OCI-LY1 (cell line): ENCODE results near the gene MAP7D3.

Experiments used
- H2AFZ ChIP-seq: fragments of 200-600 bp; sonication (generic), shearing (Covaris generic); 2 replicates; pipeline ENCODE4 v1.6.0; 2014; ENCODE audit warnings: antibody characterized with exemption, mild to moderate bottlenecking, low read length
- H3F3A ChIP-seq: fragments of 200-600 bp; sonication (generic), shearing (Covaris generic); 2 replicates; pipeline ENCODE4 v1.6.0; 2014; ENCODE audit warnings: mild to moderate bottlenecking, antibody characterized with exemption, low read length, moderate library complexity; ENCODE audit not compliant: insufficient read depth
- H3K27ac ChIP-seq: fragments of 200-600 bp; sonication (generic); 2 replicates; pipeline ENCODE4 v1.5.1; 2014; ENCODE audit warnings: low read length, mixed run types, mild to moderate bottlenecking, low read depth; ENCODE audit not compliant: poor library complexity, severe bottlenecking
- H3K27me3 ChIP-seq: fragments of 200-600 bp; sonication (generic); 2 replicates; pipeline ENCODE4 v1.6.0; 2014; ENCODE audit warnings: antibody characterized with exemption, mild to moderate bottlenecking, low read length, moderate library complexity; ENCODE audit not compliant: insufficient read depth
- H3K36me3 ChIP-seq: fragments of 200-600 bp; sonication (generic); 2 replicates; pipeline ENCODE4 v1.6.1; 2014; ENCODE audit warnings: mild to moderate bottlenecking, antibody characterized with exemption, low read length, moderate library complexity, mixed read lengths; ENCODE audit not compliant: insufficient read depth
- H3K4me1 ChIP-seq: fragments of 200-600 bp; sonication (generic); 2 replicates; pipeline ENCODE4 v1.5.1; 2014; ENCODE audit warnings: mild to moderate bottlenecking, low read length, moderate library complexity; ENCODE audit not compliant: insufficient read depth, severe bottlenecking
- H3K4me2 ChIP-seq: fragments of 200-600 bp; sonication (generic), shearing (Covaris generic); 2 replicates; pipeline ENCODE4 v1.6.1; 2014; ENCODE audit warnings: low read length
- H3K4me3 ChIP-seq: fragments of 200-600 bp; sonication (generic); 2 replicates; pipeline ENCODE4 v1.5.1; 2014; ENCODE audit warnings: low read length, low read depth, mild to moderate bottlenecking, mixed read lengths; ENCODE audit not compliant: poor library complexity, severe bottlenecking
- H3K79me2 ChIP-seq: fragments of 200-600 bp; shearing (Covaris generic); 2 replicates; pipeline ENCODE4 v1.6.1; 2016; ENCODE audit warnings: mixed run types, low read length, mixed read lengths; ENCODE audit not compliant: insufficient read depth
- H3K9ac ChIP-seq: fragments of 200-600 bp; sonication (generic), shearing (Covaris generic); 2 replicates; pipeline ENCODE4 v1.6.1; 2014; ENCODE audit warnings: mild to moderate bottlenecking, low read length, mixed read lengths
- H3K9me2 ChIP-seq: fragments of 200-600 bp; sonication (generic), shearing (Covaris generic); 2 replicates; pipeline ENCODE4 v1.6.1; 2014; ENCODE audit warnings: low read depth, mild to moderate bottlenecking, low read length, mixed read lengths
- H3K9me3 ChIP-seq: fragments of 200-600 bp; shearing (Covaris generic); 2 replicates; pipeline ENCODE4 v1.6.1; 2014; ENCODE audit warnings: low read length, mixed read lengths
- H4K20me1 ChIP-seq: fragments of 200-600 bp; sonication (generic), shearing (Covaris generic); 2 replicates; pipeline ENCODE4 v1.6.0; 2016; ENCODE audit warnings: mild to moderate bottlenecking, low read length; ENCODE audit not compliant: insufficient read depth
- CTCF ChIP-seq: fragments of 200-600 bp; sonication (generic), shearing (Covaris generic); IDR thresholded peaks from 2 replicates; pipeline ENCODE4 v1.5.1; 2017; ENCODE audit warnings: mild to moderate bottlenecking, antibody characterized with exemption, low read length, moderate library complexity, mixed read lengths
- EZH2 ChIP-seq: fragments of 200-600 bp; sonication (generic), shearing (Covaris generic); IDR thresholded peaks from 2 replicates; pipeline ENCODE4 v1.8.0; 2017; ENCODE audit warnings: borderline replicate concordance, mixed run types, mild to moderate bottlenecking, antibody characterized with exemption, low read length, moderate library complexity, mixed read lengths

MAP7D3 gene

GRCh38 chrX:136185401-136186022 lies 65.7 kb downstream of the MAP7D3 start:
- no peak overlapping the region for H3K4me3 ChIP-seq
- no peak overlapping the region for H3K27ac ChIP-seq
- no peak overlapping the region for H3K4me2 ChIP-seq

GRCh38 chrX:136183917-136184316 lies 67.3 kb downstream of the MAP7D3 start:
- no peak overlapping the region for H3K4me2 ChIP-seq
- H3K27ac ChIP-seq, result no peak overlapping the region
- no peak overlapping the region for H3K9ac ChIP-seq

More at GRCh38 chrX:136185401-136186022, 65.7 kb downstream of the MAP7D3 start:
- no peak overlapping the region for H2AFZ ChIP-seq
- TF ChIP-seq EZH2, result no peak
- no peak for TF ChIP-seq CTCF
- H3K9me2 ChIP-seq, result no peaks in the 10 kb centered on the region
- H3K27me3 ChIP-seq, result no peaks in the 10 kb centered on the region
- no peaks in the 10 kb centered on the region for H4K20me1 ChIP-seq
- H3K9me3 ChIP-seq, result no peaks in the 10 kb centered on the region
- no peaks in the 10 kb centered on the region for H3K79me2 ChIP-seq
- no peak overlapping the region for H3K9ac ChIP-seq
- no peaks in the 10 kb centered on the region for H3K4me1 ChIP-seq
- H3F3A ChIP-seq, result no peaks in the 10 kb centered on the region
- H3K36me3 ChIP-seq, result no peaks in the 10 kb centered on the region

GRCh38 chrX:136183172-136183571 lies 68.0 kb downstream of the MAP7D3 start:
- no peak for TF ChIP-seq CTCF
- TF ChIP-seq EZH2, result no peak
- no peaks in the 10 kb centered on the region for H4K20me1 ChIP-seq

More at GRCh38 chrX:136183917-136184316, 67.3 kb downstream of the MAP7D3 start:
- no peak overlapping the region for H3K4me3 ChIP-seq
- TF ChIP-seq CTCF (no peak), EZH2 (no peak)
- H3K9me3 ChIP-seq, result no peaks in the 10 kb centered on the region
- no peaks in the 10 kb centered on the region for H3K9me2 ChIP-seq
- H3K36me3 ChIP-seq, result no peaks in the 10 kb centered on the region
- H3K27me3 ChIP-seq, result no peaks in the 10 kb centered on the region
- no peak overlapping the region for H2AFZ ChIP-seq
- H4K20me1 ChIP-seq, result no peaks in the 10 kb centered on the region
- no peaks in the 10 kb centered on the region for H3F3A ChIP-seq
- H3K4me1 ChIP-seq, result no peaks in the 10 kb centered on the region
- H3K79me2 ChIP-seq, result no peaks in the 10 kb centered on the region

More at GRCh38 chrX:136183172-136183571, 68.0 kb downstream of the MAP7D3 start:
- no peaks in the 10 kb centered on the region for H3K9me3 ChIP-seq
- no peak overlapping the region for H3K27ac ChIP-seq
- H3K27me3 ChIP-seq, result no peaks in the 10 kb centered on the region
- no peak overlapping the region for H3K9ac ChIP-seq
- H3K9me2 ChIP-seq, result no peaks in the 10 kb centered on the region
- no peak overlapping the region for H3K4me2 ChIP-seq
- no peak overlapping the region for H2AFZ ChIP-seq
- H3F3A ChIP-seq, result no peaks in the 10 kb centered on the region
- no peaks in the 10 kb centered on the region for H3K36me3 ChIP-seq
- H3K4me3 ChIP-seq, result no peak overlapping the region
- no peaks in the 10 kb centered on the region for H3K4me1 ChIP-seq
- H3K79me2 ChIP-seq, result no peaks in the 10 kb centered on the region
